K562 (cell line): ENCODE results near the gene SRP54. TPM values are rescaled to one million over a fixed set of nuclear protein-coding genes. Genes with fewer than 3 reads are reported as not detected.

Experiments used
- ATAC-seq: fragments of 200-7000 bp; cut with Tn5 transposase; 3 replicates; pipeline ENCODE4 v1.9.1; 2020; ENCODE audit warnings: moderate library complexity
- BruUV-seq: library from RNA; stranded (reverse); fragments of 400-500 nt; replicated peaks from 2 replicates; lab custom pipeline; 2021; lab: Mats Ljungman, UMichigan
- CTCF ChIA-PET: fragments of 300-600 bp; formaldehyde crosslinking; extraction: SDS; loops from one replicate; lab custom pipeline; 2021; ENCODE audit warnings: low intra/inter-chr PET ratio; lab: Yijun Ruan, JAX
- POLR2A ChIA-PET: fragments of 300-600, 350-650 bp; sonication (Branson Sonifier 250); formaldehyde crosslinking; extraction: SDS; loops from one replicate; lab custom pipeline; 2021; ENCODE audit warnings: antibody characterized with exemption, inconsistent platforms; lab: Yijun Ruan, JAX
- DNase-seq, 4 experiments: peaks; one replicate each; pipeline versions ENCODE4 v3.0.0 to v3.0.0-alpha.2; 2011 to 2018; ENCODE audit warnings: low spot score in 3 of 4, mixed read lengths in 3 of 4; ENCODE audit errors: extremely low read depth in 1 of 4
- FAIRE-seq: peaks from 2 replicates; lab custom pipeline; 2011; peaks lifted over from hg19 to GRCh38; lab: Jason Lieb, UNC
- H2AFZ ChIP-seq: 2 replicates; pipeline ENCODE4 v1.6.0; 2011; ENCODE audit warnings: low read depth, low read length, control low read depth, inconsistent platforms
- H3K27ac ChIP-seq: fragments of 200-600 bp; 3 replicates; pipeline ENCODE4 v1.8.0; 2011; ENCODE audit warnings: low read depth, mild to moderate bottlenecking, control low read depth, inconsistent platforms, low read length, moderate library complexity, mixed read lengths; ENCODE audit errors: extremely low read depth
- H3K27me3 ChIP-seq, 2 experiments: fragments of 300-600 bp in 1 of 2; 2 replicates in 1 of 2; 3 replicates in 1 of 2; pipeline versions ENCODE4 v1.6.0 to v1.8.0; 2011; ENCODE audit warnings: inconsistent platforms in 2 of 2, low read length in 2 of 2, mild to moderate bottlenecking in 1 of 2, mixed read lengths in 1 of 2, moderate library complexity in 1 of 2; ENCODE audit not compliant: control insufficient read depth in 2 of 2, insufficient read depth in 2 of 2
- H3K36me3 ChIP-seq: fragments of 300-600 bp; 3 replicates; pipeline ENCODE4 v1.8.0; 2011; ENCODE audit warnings: mild to moderate bottlenecking, low read length, inconsistent platforms; ENCODE audit not compliant: control insufficient read depth, insufficient read depth
- H3K4me1 ChIP-seq, 2 experiments: fragments of 200-600 bp in 1 of 2; replicated peaks in 1 of 2; 2 replicates in 1 of 2; 3 replicates in 1 of 2; pipeline versions ENCODE4 v1.5.1 to v1.8.0; 2011; ENCODE audit warnings: inconsistent platforms in 2 of 2, low read length in 2 of 2, mild to moderate bottlenecking in 1 of 2, mixed read lengths in 1 of 2, moderate library complexity in 1 of 2; ENCODE audit not compliant: control insufficient read depth in 2 of 2, insufficient read depth in 2 of 2
- H3K4me2 ChIP-seq: 2 replicates; pipeline ENCODE4 v1.6.1; 2011; ENCODE audit warnings: low read length, control low read depth, inconsistent platforms, mixed read lengths; ENCODE audit not compliant: insufficient read depth
- H3K4me3 ChIP-seq: fragments of 200-600 bp; sonication (generic), shearing (Covaris generic); 2 replicates; pipeline ENCODE4 v1.5.1; 2016; ENCODE audit warnings: control low read depth, inconsistent platforms
- H3K79me2 ChIP-seq: fragments of 200-600 bp; 3 replicates; pipeline ENCODE4 v1.8.0; 2011; ENCODE audit warnings: low read length, inconsistent platforms; ENCODE audit not compliant: control insufficient read depth, insufficient read depth
- H3K9ac ChIP-seq, 2 experiments: 2 replicates each; pipeline versions ENCODE4 v1.6.0 to v1.6.1; 2011; ENCODE audit warnings: low read depth in 2 of 2, low read length in 2 of 2, control low read depth in 1 of 2, inconsistent platforms in 1 of 2, mild to moderate bottlenecking in 1 of 2, mixed read lengths in 1 of 2; ENCODE audit not compliant: insufficient read depth in 1 of 2
- H3K9me1 ChIP-seq: one replicate; pipeline ENCODE4 v1.6.0; 2011; ENCODE audit warnings: inconsistent platforms, mild to moderate bottlenecking, low read length, moderate library complexity; ENCODE audit not compliant: control insufficient read depth, insufficient read depth
- H3K9me3 ChIP-seq: replicated peaks from 2 replicates; pipeline ENCODE4 v1.5.1; 2011; ENCODE audit warnings: low read depth, low read length, inconsistent platforms; ENCODE audit not compliant: control insufficient read depth, insufficient read depth
- H4K20me1 ChIP-seq: replicated peaks from 2 replicates; pipeline ENCODE4 v1.6.1; 2011; ENCODE audit warnings: low read length, inconsistent platforms, mixed read lengths; ENCODE audit not compliant: control insufficient read depth, insufficient read depth
- HDAC1 ChIP-seq, 2 experiments: fragments of 450-650 bp; IDR thresholded peaks; 2 replicates each; pipeline ENCODE4 v1.6.1; 2016 to 2017; ENCODE audit warnings: inconsistent platforms in 1 of 2, mild to moderate bottlenecking in 1 of 2, moderate library complexity in 1 of 2
- HDAC2 ChIP-seq: fragments of 450-650 bp; IDR thresholded peaks from 2 replicates; pipeline ENCODE4 v1.6.1; 2016; ENCODE audit warnings: mild to moderate bottlenecking
- NCOA6 ChIP-seq: fragments of 450-650 bp; IDR thresholded peaks from 2 replicates; pipeline ENCODE4 v1.6.1; 2017; ENCODE audit warnings: mild to moderate bottlenecking
- NFATC3 ChIP-seq: fragments of 450-650 bp; IDR thresholded peaks from 2 replicates; pipeline ENCODE4 v1.6.1; 2017; ENCODE audit warnings: mild to moderate bottlenecking
- NFIC ChIP-seq: fragments of 450-650 bp; IDR thresholded peaks from 2 replicates; pipeline ENCODE4 v1.6.1; 2017; ENCODE audit warnings: mild to moderate bottlenecking, inconsistent platforms
- PHF8 ChIP-seq: fragments of 200-600 bp; sonication (generic); IDR thresholded peaks from 2 replicates; pipeline ENCODE4 v1.6.1; 2012; ENCODE audit warnings: mixed run types, mild to moderate bottlenecking, inconsistent platforms, low read length, moderate library complexity, borderline replicate concordance
- TARDBP ChIP-seq: fragments of 450-650 bp; IDR thresholded peaks from 2 replicates; pipeline ENCODE4 v1.6.1; 2016
- TEAD1 ChIP-seq, 2 experiments: fragments of 450-650 bp in 1 of 2; sonication (generic) in 1 of 2; formaldehyde crosslinking; IDR thresholded peaks; 2 replicates each; pipeline versions ENCODE4 v1.4.0 to v1.8.0; 2020 to 2022; ENCODE audit warnings: mild to moderate bottlenecking in 2 of 2, missing genetic modification reagents in 1 of 2
- ZNF444 ChIP-seq: fragments of 250-450 bp; sonication (Bioruptor Pico); IDR thresholded peaks from 2 replicates; pipeline ENCODE4 v1.4.0; 2020; ENCODE audit warnings: mild to moderate bottlenecking, moderate library complexity
- ZNF644 ChIP-seq: fragments of 200-800 bp; sonication (Bioruptor generic); IDR thresholded peaks from 2 replicates; pipeline ENCODE4 v1.6.1; 2016; ENCODE audit warnings: low read depth, missing genetic modification characterization, missing compliant biosample characterization
- WGBS: fragments of 100-300 bp; shearing (Covaris generic); methylation state at CpG from one replicate; pipeline ENCODE4 v1.1.6; 2016; ENCODE audit warnings: low coverage, mixed read lengths; ENCODE audit not compliant: insufficient coverage; ENCODE audit errors: missing lambda C conversion rate; 5-methylcytosine and 5-hydroxymethylcytosine counted together
- in situ Hi-C: fragments of 300-500 bp; cut with MboI; formaldehyde crosslinking; loops from 4 replicates; pipeline ENCODE4 v1.15.0; 2018; ENCODE audit warnings: inconsistent platforms, mixed read lengths
- intact Hi-C: fragments of 100-400 bp; cut with micrococcal nuclease; formaldehyde crosslinking; loops from 2 replicates; pipeline ENCODE4 v1.14.2; 2022
- polyA plus RNA-seq, 8 experiments: library from polyadenylated mRNA; depleted of rRNA in 4 of 8; stranded (reverse) in 5 of 8; unstranded in 3 of 8; fragments of >200 nt; fragmentation: Nextera tagmentation in 2 of 8; fragmentation: Illumina TruSeq in 1 of 8; extraction: Ambion mirVana in 2 of 8; extraction: Trizol in 1 of 8; gene quantifications; 2 replicates each; pipeline versions ENCODE4 v1.2.1 to v1.2.3, GENCODE V29; 2011 to 2014; ENCODE audit warnings: inconsistent platforms in 1 of 8, missing spikeins in 1 of 8
- total RNA-seq, 7 experiments: library from RNA; depleted of rRNA in 6 of 7; stranded (reverse); fragments of >200 nt in 6 of 7; fragmentation: Illumina TruSeq in 2 of 7; extraction: Trizol in 2 of 7; gene quantifications; 2 replicates each; pipeline versions ENCODE4 v1.2.1 to v1.2.3, GENCODE V29; 2011 to 2021; ENCODE audit warnings: low replicate concordance in 1 of 7
- TF ChIP-seq, protein P1 (sequence below): fragments of 250-450 bp; sonication (Bioruptor Pico); IDR thresholded peaks from 2 replicates; pipeline ENCODE4 v1.4.0; 2020
- TF ChIP-seq, protein P2 (sequence below), 2 experiments: fragments of 450-650 bp; IDR thresholded peaks; 2 replicates each; pipeline ENCODE4 v1.6.1; 2018; ENCODE audit warnings: mild to moderate bottlenecking in 2 of 2, low read depth in 1 of 2; ENCODE audit not compliant: partially characterized antibody in 2 of 2

SRP54 gene
- total and polyA plus RNA-seq, 9 of the 15 experiments (the other 6 are each of a cell fraction or from before 2014, with no cell fraction given), result 28.6 to 69.8 (median 51.7) TPM

DNA sequence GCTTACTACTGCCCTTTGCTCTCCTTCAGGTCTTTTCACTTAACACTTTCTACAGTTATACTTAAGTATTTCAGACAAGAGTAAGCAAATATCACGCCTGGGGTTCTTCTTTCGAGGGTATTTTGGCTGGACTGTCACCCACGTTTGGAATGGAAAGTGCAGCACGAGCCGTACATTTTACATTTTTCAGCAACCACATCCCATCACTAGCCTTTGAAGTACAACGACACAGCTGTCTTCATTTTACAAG is 62.9 kb downstream of the SRP54 start:
- Histone ChIP-seq H4K20me1 (no peaks in the 10 kb centered on the region), H3K9ac (peak overlapping the region; percentile 78 to 93), H3K4me3 (peak overlapping the region; percentile 69), H3K36me3 (0 out of 3 replicates have a peak, but pooled peaks cover 5% of the 10 kb centered on the region), H3K9me1 (no peaks in the 10 kb centered on the region), H3K4me2 (peak overlapping the region; percentile 87), H3K27me3 (no peaks in the 10 kb centered on the region), H2AFZ (peak overlapping the region; percentile 89), H3K27ac (peak overlapping the region; percentile 81), H3K4me1 (peaks cover 9 to 12% of the 10 kb centered on the region in 2 experiments; a peak in 3 of 5 replicates), H3K79me2 (peaks cover 41% of the 10 kb centered on the region), H3K9me3 (no peaks in the 10 kb centered on the region)
- WGBS, result 0% methylated on average over 6 of the region's 6 CpGs
- in situ Hi-C loops (no loop called here), intact Hi-C loops (loop anchor here (1.0 to 10.0 kb wide), 4 partner anchors 63 to 359 kb away; partner anchors contain the start of genes NFKBIA, PRORP and SRP54)
- no TSS peak for BruUV-seq
- ATAC-seq, result no peak
- no peak for FAIRE-seq
- ChIA-PET POLR2A (interaction anchor here (1.5 kb wide), 1 partner anchor 9 kb away, joined by 6 read pairs; no protein-coding TSS in a partner anchor), CTCF (no interaction called here)
- DNase-seq, result no peak
- peak in 1 of 2 experiments; percentile 8; a peak in 1 of 4 replicates for TF ChIP-seq HDAC1 (IDR thresholded peaks at IDR 0.05)
- TF ChIP-seq NFIC, result peak; percentile 47
- TF ChIP-seq NCOA6, result peak; percentile 80; the same call in 1 of the 2 replicates
- TF ChIP-seq NFATC3, result 0 out of 2 replicates have a peak, but pooled peaks have one; percentile 15
- TF ChIP-seq TARDBP, result no peak
- TF ChIP-seq ZNF444 (CRISPR knock-in tag), result no peak
- TF ChIP-seq, protein P1, sequence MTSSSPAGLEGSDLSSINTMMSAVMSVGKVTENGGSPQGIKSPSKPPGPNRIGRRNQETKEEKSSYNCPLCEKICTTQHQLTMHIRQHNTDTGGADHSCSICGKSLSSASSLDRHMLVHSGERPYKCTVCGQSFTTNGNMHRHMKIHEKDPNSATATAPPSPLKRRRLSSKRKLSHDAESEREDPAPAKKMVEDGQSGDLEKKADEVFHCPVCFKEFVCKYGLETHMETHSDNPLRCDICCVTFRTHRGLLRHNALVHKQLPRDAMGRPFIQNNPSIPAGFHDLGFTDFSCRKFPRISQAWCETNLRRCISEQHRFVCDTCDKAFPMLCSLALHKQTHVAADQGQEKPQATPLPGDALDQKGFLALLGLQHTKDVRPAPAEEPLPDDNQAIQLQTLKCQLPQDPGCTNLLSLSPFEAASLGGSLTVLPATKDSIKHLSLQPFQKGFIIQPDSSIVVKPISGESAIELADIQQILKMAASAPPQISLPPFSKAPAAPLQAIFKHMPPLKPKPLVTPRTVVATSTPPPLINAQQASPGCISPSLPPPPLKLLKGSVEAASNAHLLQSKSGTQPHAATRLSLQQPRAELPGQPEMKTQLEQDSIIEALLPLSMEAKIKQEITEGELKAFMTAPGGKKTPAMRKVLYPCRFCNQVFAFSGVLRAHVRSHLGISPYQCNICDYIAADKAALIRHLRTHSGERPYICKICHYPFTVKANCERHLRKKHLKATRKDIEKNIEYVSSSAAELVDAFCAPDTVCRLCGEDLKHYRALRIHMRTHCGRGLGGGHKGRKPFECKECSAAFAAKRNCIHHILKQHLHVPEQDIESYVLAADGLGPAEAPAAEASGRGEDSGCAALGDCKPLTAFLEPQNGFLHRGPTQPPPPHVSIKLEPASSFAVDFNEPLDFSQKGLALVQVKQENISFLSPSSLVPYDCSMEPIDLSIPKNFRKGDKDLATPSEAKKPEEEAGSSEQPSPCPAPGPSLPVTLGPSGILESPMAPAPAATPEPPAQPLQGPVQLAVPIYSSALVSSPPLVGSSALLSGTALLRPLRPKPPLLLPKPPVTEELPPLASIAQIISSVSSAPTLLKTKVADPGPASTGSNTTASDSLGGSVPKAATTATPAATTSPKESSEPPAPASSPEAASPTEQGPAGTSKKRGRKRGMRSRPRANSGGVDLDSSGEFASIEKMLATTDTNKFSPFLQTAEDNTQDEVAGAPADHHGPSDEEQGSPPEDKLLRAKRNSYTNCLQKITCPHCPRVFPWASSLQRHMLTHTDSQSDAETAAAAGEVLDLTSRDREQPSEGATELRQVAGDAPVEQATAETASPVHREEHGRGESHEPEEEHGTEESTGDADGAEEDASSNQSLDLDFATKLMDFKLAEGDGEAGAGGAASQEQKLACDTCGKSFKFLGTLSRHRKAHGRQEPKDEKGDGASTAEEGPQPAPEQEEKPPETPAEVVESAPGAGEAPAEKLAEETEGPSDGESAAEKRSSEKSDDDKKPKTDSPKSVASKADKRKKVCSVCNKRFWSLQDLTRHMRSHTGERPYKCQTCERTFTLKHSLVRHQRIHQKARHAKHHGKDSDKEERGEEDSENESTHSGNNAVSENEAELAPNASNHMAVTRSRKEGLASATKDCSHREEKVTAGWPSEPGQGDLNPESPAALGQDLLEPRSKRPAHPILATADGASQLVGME (CRISPR knock-in tag), result no peak
- peak; percentile 65; the same call in 1 of the 2 replicates for TF ChIP-seq PHF8
- peak; percentile 35; the same call in 1 of the 2 replicates for TF ChIP-seq HDAC2
- TF ChIP-seq TEAD1 (CRISPR knock-in tag; IDR thresholded peaks at IDR 0.05), result 0 out of 4 replicates have a peak, but pooled peaks of 1 of the 2 experiments have one; percentile 31
- TF ChIP-seq ZNF644 (tag), result no peak
- TF ChIP-seq, protein P2, sequence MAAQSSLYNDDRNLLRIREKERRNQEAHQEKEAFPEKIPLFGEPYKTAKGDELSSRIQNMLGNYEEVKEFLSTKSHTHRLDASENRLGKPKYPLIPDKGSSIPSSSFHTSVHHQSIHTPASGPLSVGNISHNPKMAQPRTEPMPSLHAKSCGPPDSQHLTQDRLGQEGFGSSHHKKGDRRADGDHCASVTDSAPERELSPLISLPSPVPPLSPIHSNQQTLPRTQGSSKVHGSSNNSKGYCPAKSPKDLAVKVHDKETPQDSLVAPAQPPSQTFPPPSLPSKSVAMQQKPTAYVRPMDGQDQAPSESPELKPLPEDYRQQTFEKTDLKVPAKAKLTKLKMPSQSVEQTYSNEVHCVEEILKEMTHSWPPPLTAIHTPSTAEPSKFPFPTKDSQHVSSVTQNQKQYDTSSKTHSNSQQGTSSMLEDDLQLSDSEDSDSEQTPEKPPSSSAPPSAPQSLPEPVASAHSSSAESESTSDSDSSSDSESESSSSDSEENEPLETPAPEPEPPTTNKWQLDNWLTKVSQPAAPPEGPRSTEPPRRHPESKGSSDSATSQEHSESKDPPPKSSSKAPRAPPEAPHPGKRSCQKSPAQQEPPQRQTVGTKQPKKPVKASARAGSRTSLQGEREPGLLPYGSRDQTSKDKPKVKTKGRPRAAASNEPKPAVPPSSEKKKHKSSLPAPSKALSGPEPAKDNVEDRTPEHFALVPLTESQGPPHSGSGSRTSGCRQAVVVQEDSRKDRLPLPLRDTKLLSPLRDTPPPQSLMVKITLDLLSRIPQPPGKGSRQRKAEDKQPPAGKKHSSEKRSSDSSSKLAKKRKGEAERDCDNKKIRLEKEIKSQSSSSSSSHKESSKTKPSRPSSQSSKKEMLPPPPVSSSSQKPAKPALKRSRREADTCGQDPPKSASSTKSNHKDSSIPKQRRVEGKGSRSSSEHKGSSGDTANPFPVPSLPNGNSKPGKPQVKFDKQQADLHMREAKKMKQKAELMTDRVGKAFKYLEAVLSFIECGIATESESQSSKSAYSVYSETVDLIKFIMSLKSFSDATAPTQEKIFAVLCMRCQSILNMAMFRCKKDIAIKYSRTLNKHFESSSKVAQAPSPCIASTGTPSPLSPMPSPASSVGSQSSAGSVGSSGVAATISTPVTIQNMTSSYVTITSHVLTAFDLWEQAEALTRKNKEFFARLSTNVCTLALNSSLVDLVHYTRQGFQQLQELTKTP (IDR thresholded peaks at IDR 0.05; ENCODE audit: low read depth in 1 of 2, partially characterized antibody in 2 of 2), result peak in 1 of 2 experiments; percentile 35
